Gastrocnemius medialis (tissue), 4 donors: ENCODE results near the gene DLEC1. TPM values are rescaled to one million over a fixed set of nuclear protein-coding genes. Genes with fewer than 3 reads are reported as not detected.

Source experiments
- ATAC-seq, 2 donors: fragments of 150-250 bp; one replicate each; pipeline ENCODE4 v1.9.1; 2016
- DNase-seq, 2 donors: peaks; one replicate each; pipeline ENCODE4 v3.0.0-alpha.2; 2019
- H3K27ac ChIP-seq, 4 donors: fragments of 200-600 bp; sonication (generic); 1 replicate in 1 of 4; 2 replicates in 3 of 4; pipeline ENCODE4 v1.5.1; 2016 to 2018; ENCODE audit warnings: mild to moderate bottlenecking in 2 of 4, moderate library complexity in 1 of 4
- H3K27me3 ChIP-seq, 3 donors: fragments of 200-600 bp; sonication (generic) in 2 of 3; 1 replicate in 1 of 3; 2 replicates in 2 of 3; pipeline versions ENCODE4 v1.5.1 to v1.6.0; 2016 to 2019; ENCODE audit warnings: mild to moderate bottlenecking in 1 of 3, moderate library complexity in 1 of 3
- H3K36me3 ChIP-seq, 2 donors: fragments of 200-600 bp; sonication (generic) in 1 of 2; one replicate each; pipeline ENCODE4 v1.5.1; 2017 to 2018
- H3K4me1 ChIP-seq, 2 donors: fragments of 200-600 bp; sonication (generic) in 1 of 2; one replicate each; pipeline ENCODE4 v1.5.1; 2016 to 2017; ENCODE audit warnings: mild to moderate bottlenecking in 2 of 2
- H3K4me3 ChIP-seq, 4 donors: fragments of 200-600 bp; sonication (generic) in 3 of 4; 1 replicate in 1 of 4; 2 replicates in 3 of 4; pipeline ENCODE4 v1.5.1; 2016 to 2019; ENCODE audit warnings: mild to moderate bottlenecking in 2 of 4
- H3K9me3 ChIP-seq, 3 donors: fragments of 200-600 bp; sonication (generic) in 2 of 3; 1 replicate in 1 of 3; 2 replicates in 2 of 3; pipeline ENCODE4 v1.5.1; 2016 to 2019
- CTCF ChIP-seq, 5 experiments: fragments of 450-650 bp in 3 of 5; fragments of 200-600 bp in 2 of 5; sonication (generic) in 2 of 5; IDR thresholded peaks in 4 of 5; conservative IDR thresholded peaks in 1 of 5; 1 replicate in 4 of 5; 2 replicates in 1 of 5; pipeline ENCODE4 v1.5.1; 2016 to 2019; ENCODE audit warnings: antibody characterized with exemption in 5 of 5, mild to moderate bottlenecking in 3 of 5, moderate library complexity in 3 of 5
- POLR2A ChIP-seq, 2 donors: fragments of 450-650 bp; IDR thresholded peaks; one replicate each; pipeline ENCODE4 v1.6.1; 2017; ENCODE audit warnings: antibody characterized with exemption in 2 of 2, mild to moderate bottlenecking in 2 of 2, moderate library complexity in 2 of 2
- in situ Hi-C, 4 donors: fragments of 200-750 bp; cut with MboI; loops; one replicate each; pipeline versions ENCODE4 v1.15.0 to v1.8.0; 2017; ENCODE audit warnings: low sequenced_read_pairs in 4 of 4
- intact Hi-C: fragments of 100-400 bp; cut with DNase I; formaldehyde crosslinking; loops from one replicate; pipeline ENCODE4 v1.15.1; 2023; ENCODE audit warnings: low total_unique reads
- total RNA-seq, 4 donors: library from RNA; depleted of rRNA; stranded (reverse); fragments of >200 nt; gene quantifications; one replicate each; pipeline versions ENCODE4 v1.1.0 to v1.2.3, GENCODE V29; 2016

The DLEC1 gene
- total RNA-seq, 4 donors from 2014 or later: not detected

DNA sequence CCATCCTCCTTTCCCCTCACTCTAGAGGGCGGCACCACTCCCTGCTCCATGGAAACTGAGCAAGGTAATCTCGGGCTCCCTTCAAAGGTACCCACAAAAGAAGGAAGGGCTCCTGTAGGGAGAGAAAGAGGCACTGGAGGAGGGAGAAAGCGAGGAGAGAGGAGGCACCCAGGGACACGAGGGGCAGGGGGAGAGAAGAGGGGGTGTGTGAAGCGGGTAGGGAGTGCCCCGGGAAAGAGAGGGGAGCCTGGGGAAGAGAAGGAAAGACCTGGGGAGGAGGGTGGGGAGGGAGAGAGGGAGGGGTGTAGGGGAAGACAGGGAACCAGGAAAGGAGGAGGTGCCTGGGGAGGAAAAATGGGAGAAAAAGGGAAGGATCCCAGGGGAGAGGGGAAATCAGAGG is 47.9 kb upstream of the DLEC1 start:
- ATAC-seq: no peak
- intact Hi-C loops (no loop called here), in situ Hi-C loops (no loop called here)

DNA sequence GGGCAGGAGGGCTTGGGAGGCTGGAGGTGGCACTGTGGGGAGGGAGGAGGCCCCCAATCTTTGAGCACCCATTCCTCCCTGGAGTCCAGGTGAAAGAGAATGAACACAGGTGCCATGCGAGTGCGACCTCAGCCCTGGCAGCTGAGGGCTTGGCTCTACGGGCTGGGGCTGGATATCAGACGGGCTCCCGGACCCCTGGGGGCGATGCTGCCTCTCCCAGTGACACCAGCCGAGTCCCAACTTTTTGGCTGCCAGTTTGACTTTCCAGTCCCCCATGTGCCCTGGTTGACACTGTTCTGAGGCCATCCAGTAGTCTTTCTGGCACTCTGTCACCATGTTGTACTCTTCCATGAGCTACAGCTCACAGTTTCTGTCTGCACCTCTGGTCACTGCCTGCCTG is 47.2 kb upstream of the DLEC1 start:
- Histone ChIP-seq H3K36me3 (no peaks in the 10 kb centered on the region), H3K4me3 (no peak overlapping the region), H3K9me3 (no peaks in the 10 kb centered on the region), H3K4me1 (peaks cover 4 to 6% of the 10 kb centered on the region in 2 donors), H3K27me3 (no peaks in the 10 kb centered on the region), H3K27ac (no peak overlapping the region)
- intact Hi-C loops (no loop called here), in situ Hi-C loops (no loop called here)
- DNase-seq (peak in 1 of 2 donors; percentile 8), ATAC-seq (no peak)
- TF ChIP-seq POLR2A (IDR thresholded peaks at IDR 0.05) (no peak), CTCF (IDR thresholded peaks at IDR 0.05 in 4 of 5, conservative IDR thresholded peaks at IDR 0.05 in 1 of 5) (no peak)

More for the DNA sequence above, 47.9 kb upstream of the DLEC1 start:
- H3K36me3 ChIP-seq: no peaks in the 10 kb centered on the region
- no peaks in the 10 kb centered on the region for H3K27me3 ChIP-seq
- H3K4me3 ChIP-seq: no peak overlapping the region
- peaks cover 4 to 6% of the 10 kb centered on the region in 2 donors for H3K4me1 ChIP-seq
- TF ChIP-seq POLR2A (IDR thresholded peaks at IDR 0.05): no peak
- TF ChIP-seq CTCF (IDR thresholded peaks at IDR 0.05 in 4 of 5, conservative IDR thresholded peaks at IDR 0.05 in 1 of 5): no peak
- no peak for DNase-seq
- H3K9me3 ChIP-seq: no peaks in the 10 kb centered on the region
- no peak overlapping the region for H3K27ac ChIP-seq

DNA sequence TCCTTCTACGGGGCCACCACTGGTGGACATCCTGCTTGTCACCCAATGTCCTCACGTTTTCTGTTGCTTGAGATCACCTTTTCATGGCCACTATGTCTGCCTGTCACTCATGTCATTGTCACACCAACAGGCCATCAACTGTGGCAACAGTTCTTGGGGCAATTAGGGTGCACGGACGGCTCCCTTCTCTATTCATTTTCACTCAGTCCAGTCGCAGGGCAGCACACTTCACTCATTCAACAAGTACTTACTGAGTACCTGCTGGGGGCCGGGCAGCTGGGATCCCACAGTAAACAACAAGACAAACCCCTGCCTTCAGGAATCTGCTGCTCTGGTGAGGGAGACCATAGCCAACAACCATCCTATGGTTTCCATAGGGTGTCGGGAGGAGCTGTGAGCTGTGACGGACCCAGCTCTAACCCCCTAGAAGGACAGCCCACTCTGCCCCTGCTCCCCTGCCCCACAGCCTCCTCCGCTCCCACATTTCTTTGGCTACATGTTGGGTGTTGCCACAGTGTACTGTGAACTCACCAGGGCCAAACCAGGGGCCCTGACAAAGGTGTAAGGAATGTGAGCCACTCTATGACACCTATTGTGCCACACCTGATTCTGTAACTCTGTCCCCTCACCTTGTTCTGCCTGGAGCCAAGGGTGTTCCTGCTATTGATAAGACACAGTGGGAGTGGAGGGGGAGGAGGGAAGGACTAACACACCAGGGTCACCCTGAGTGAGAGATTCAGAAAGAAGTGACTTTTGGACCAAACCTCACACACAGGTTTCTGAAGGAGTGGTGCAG is 46.5 kb upstream of the DLEC1 start:
- intact Hi-C loops (no loop called here), in situ Hi-C loops (no loop called here)
- ATAC-seq (no peak), DNase-seq (peak in 1 of 2 donors; percentile 8)
- Histone ChIP-seq H3K9me3 (no peaks in the 10 kb centered on the region), H3K4me3 (no peak overlapping the region), H3K27me3 (no peaks in the 10 kb centered on the region), H3K4me1 (peaks cover 4 to 6% of the 10 kb centered on the region in 2 donors), H3K27ac (no peak overlapping the region), H3K36me3 (no peaks in the 10 kb centered on the region)
- TF ChIP-seq POLR2A (IDR thresholded peaks at IDR 0.05) (no peak), CTCF (IDR thresholded peaks at IDR 0.05 in 4 of 5, conservative IDR thresholded peaks at IDR 0.05 in 1 of 5) (no peak)

GRCh38 chr3:37993067-37993455 is 45.9 kb upstream of the DLEC1 start:
- H3K4me1 ChIP-seq: peaks cover 4 to 6% of the 10 kb centered on the region in 2 donors
- H3K27ac ChIP-seq: no peak overlapping the region
- TF ChIP-seq CTCF (IDR thresholded peaks at IDR 0.05 in 4 of 5, conservative IDR thresholded peaks at IDR 0.05 in 1 of 5): no peak
- no peak for TF ChIP-seq POLR2A (IDR thresholded peaks at IDR 0.05)
- ATAC-seq (no peak), DNase-seq (no peak)
- H3K27me3 ChIP-seq: no peaks in the 10 kb centered on the region
- no peaks in the 10 kb centered on the region for H3K36me3 ChIP-seq
- H3K9me3 ChIP-seq: no peaks in the 10 kb centered on the region
- in situ Hi-C loops (no loop called here), intact Hi-C loops (no loop called here)
- no peak overlapping the region for H3K4me3 ChIP-seq
